ENCODE results near the gene XAB2.

GRCh38 chr19:7628589-7629311 is 595 bp downstream of the XAB2 start:
- TF ChIP-seq, protein P1, sequence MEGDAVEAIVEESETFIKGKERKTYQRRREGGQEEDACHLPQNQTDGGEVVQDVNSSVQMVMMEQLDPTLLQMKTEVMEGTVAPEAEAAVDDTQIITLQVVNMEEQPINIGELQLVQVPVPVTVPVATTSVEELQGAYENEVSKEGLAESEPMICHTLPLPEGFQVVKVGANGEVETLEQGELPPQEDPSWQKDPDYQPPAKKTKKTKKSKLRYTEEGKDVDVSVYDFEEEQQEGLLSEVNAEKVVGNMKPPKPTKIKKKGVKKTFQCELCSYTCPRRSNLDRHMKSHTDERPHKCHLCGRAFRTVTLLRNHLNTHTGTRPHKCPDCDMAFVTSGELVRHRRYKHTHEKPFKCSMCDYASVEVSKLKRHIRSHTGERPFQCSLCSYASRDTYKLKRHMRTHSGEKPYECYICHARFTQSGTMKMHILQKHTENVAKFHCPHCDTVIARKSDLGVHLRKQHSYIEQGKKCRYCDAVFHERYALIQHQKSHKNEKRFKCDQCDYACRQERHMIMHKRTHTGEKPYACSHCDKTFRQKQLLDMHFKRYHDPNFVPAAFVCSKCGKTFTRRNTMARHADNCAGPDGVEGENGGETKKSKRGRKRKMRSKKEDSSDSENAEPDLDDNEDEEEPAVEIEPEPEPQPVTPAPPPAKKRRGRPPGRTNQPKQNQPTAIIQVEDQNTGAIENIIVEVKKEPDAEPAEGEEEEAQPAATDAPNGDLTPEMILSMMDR (IDR thresholded peaks at IDR 0.05), result no peak
- no peak for TF ChIP-seq POLR2A (IDR thresholded peaks at IDR 0.05)
